HEK293T (cell line): Measurements from ENCODE around the gene ZC3H8.

Experiments
- ARNT ChIP-seq: fragments of 450-650 bp; IDR thresholded peaks from 2 replicates; pipeline ENCODE4 v1.6.1; 2017; ENCODE audit warnings: mild to moderate bottlenecking
- ELF4 ChIP-seq: fragments of 450-650 bp; IDR thresholded peaks from 2 replicates; pipeline ENCODE4 v1.6.1; 2017; ENCODE audit warnings: antibody characterized with exemption
- FOXA1 ChIP-seq: fragments of 450-650 bp; IDR thresholded peaks from 2 replicates; pipeline ENCODE4 v1.6.1; 2016; ENCODE audit warnings: mild to moderate bottlenecking
- LEF1 ChIP-seq: fragments of 450-650 bp; IDR thresholded peaks from 2 replicates; pipeline ENCODE4 v1.6.1; 2017; ENCODE audit warnings: mild to moderate bottlenecking, borderline replicate concordance
- NFRKB ChIP-seq: fragments of 450-650 bp; IDR thresholded peaks from 2 replicates; pipeline ENCODE4 v1.6.1; 2016; ENCODE audit warnings: mild to moderate bottlenecking, moderate library complexity
- SP1 ChIP-seq: fragments of 450-650 bp; IDR thresholded peaks from 2 replicates; pipeline ENCODE4 v1.6.1; 2017
- SUZ12 ChIP-seq: fragments of 450-650 bp; IDR thresholded peaks from 2 replicates; pipeline ENCODE4 v1.6.1; 2016; ENCODE audit warnings: mild to moderate bottlenecking
- TARDBP ChIP-seq: fragments of 450-650 bp; IDR thresholded peaks from 2 replicates; pipeline ENCODE4 v1.6.1; 2016
- ZNF384 ChIP-seq: fragments of 450-650 bp; IDR thresholded peaks from 2 replicates; pipeline ENCODE4 v1.6.1; 2016

GRCh38 chr2:112296407-112296806 lies 41.6 kb upstream of the ZC3H8 start:
- TF ChIP-seq SP1 (no peak), SUZ12 (no peak), ARNT (no peak), ELF4 (no peak), TARDBP (no peak), FOXA1 (no peak), NFRKB (no peak), LEF1 (no peak), ZNF384 (no peak)
